HG02678 (cell line): ENCODE results near the gene FOXC1.
A peak's percentile ranks its signal among the peaks of the same experiment; 100 is the strongest.

Experiments used
- ATAC-seq: cut with Tn5 transposase; IDR thresholded peaks from one replicate; pipeline ENCODE4 v1.9.1; 2021; ENCODE audit warnings: mild to moderate bottlenecking, moderate library complexity; ENCODE audit not compliant: unreplicated experiment

The FOXC1 gene

GRCh38 chr6:1609648-1610496 is at the start of gene FOXC1:
Gene FOXC1, plus strand, starts transcription at chr6:1609915. Its CDS starts 531 bp downstream, at chr6:1610446.
- peak; percentile 58 for ATAC-seq

- no peak for ATAC-seq
These were observed 49.2 kb upstream of the FOXC1 start for GRCh38 chr6:1560281-1561058.

GRCh38 chr6:1561355-1561754 is 48.4 kb upstream of the FOXC1 start:
- ATAC-seq, result no peak

GRCh38 chr6:1562171-1562955 is 47.4 kb upstream of the FOXC1 start:
- ATAC-seq, result no peak

- no peak for ATAC-seq
These were observed 40.3 kb upstream of the FOXC1 start for GRCh38 chr6:1569377-1569776.

- ATAC-seq, result no peak
These were observed 38.9 kb upstream of the FOXC1 start for GRCh38 chr6:1570848-1571247.

GRCh38 chr6:1572892-1573291 is 36.8 kb upstream of the FOXC1 start:
- ATAC-seq, result no peak

GRCh38 chr6:1574083-1574761 is 35.5 kb upstream of the FOXC1 start:
- ATAC-seq, result no peak

- no peak for ATAC-seq
These were observed 34.9 kb upstream of the FOXC1 start for GRCh38 chr6:1574890-1575209.

GRCh38 chr6:1575210-1576041 is 34.3 kb upstream of the FOXC1 start:
- no peak for ATAC-seq

GRCh38 chr6:1576166-1576565 is 33.5 kb upstream of the FOXC1 start:
- ATAC-seq, result no peak

- ATAC-seq, result no peak
These were observed 33.0 kb upstream of the FOXC1 start for GRCh38 chr6:1576711-1577110.

GRCh38 chr6:1577146-1577680 is 32.5 kb upstream of the FOXC1 start:
- no peak for ATAC-seq

- ATAC-seq, result no peak
These were observed 31.6 kb upstream of the FOXC1 start for GRCh38 chr6:1577896-1578745.

GRCh38 chr6:1579096-1579495 is 30.6 kb upstream of the FOXC1 start:
- no peak for ATAC-seq

- no peak for ATAC-seq
These were observed 29.6 kb upstream of the FOXC1 start for GRCh38 chr6:1580109-1580508.

- no peak for ATAC-seq
These were observed 29.1 kb upstream of the FOXC1 start for GRCh38 chr6:1580585-1580984.

GRCh38 chr6:1581120-1581991 is 28.4 kb upstream of the FOXC1 start:
- no peak for ATAC-seq
